Neuronal stem cell (in vitro differentiated cells): Measurements from ENCODE around the gene INVS.
"Not testable (repeated sequence)": the region's sequence is repeated elsewhere in the genome, so short reads cannot be mapped to it uniquely, and the experiment has no call there.

ENCODE experiments used
- DNase-seq: peaks from one replicate; pipeline ENCODE4 v3.0.0-alpha.2; 2013; ENCODE audit warnings: low spot score
- H2AFZ ChIP-seq: one replicate; pipeline ENCODE4 v1.6.1; 2013; ENCODE audit warnings: mild to moderate bottlenecking, low read length, inconsistent platforms
- H2AK5ac ChIP-seq: 2 replicates; pipeline ENCODE4 v1.6.1; 2013; ENCODE audit warnings: low read depth, mild to moderate bottlenecking, inconsistent platforms, low read length, moderate library complexity, mixed read lengths
- H2BK120ac ChIP-seq: 2 replicates; pipeline ENCODE4 v1.6.1; 2013; ENCODE audit warnings: low read depth, mild to moderate bottlenecking, inconsistent platforms, low read length, moderate library complexity, mixed read lengths
- H2BK12ac ChIP-seq: one replicate; pipeline ENCODE4 v1.6.1; 2013; ENCODE audit warnings: low read length, inconsistent platforms
- H2BK15ac ChIP-seq: 2 replicates; pipeline ENCODE4 v1.6.1; 2013; ENCODE audit warnings: mild to moderate bottlenecking, low read length, inconsistent platforms, mixed read lengths
- H2BK5ac ChIP-seq: one replicate; pipeline ENCODE4 v1.6.1; 2013; ENCODE audit warnings: inconsistent platforms, mild to moderate bottlenecking, low read length, moderate library complexity
- H3K14ac ChIP-seq: one replicate; pipeline ENCODE4 v1.6.1; 2013; ENCODE audit warnings: low read length, inconsistent platforms
- H3K18ac ChIP-seq: 2 replicates; pipeline ENCODE4 v1.6.1; 2013; ENCODE audit warnings: low read length, inconsistent platforms
- H3K23ac ChIP-seq: 2 replicates; pipeline ENCODE4 v1.6.1; 2013; ENCODE audit warnings: low read depth, mild to moderate bottlenecking, mixed read lengths, low read length, inconsistent platforms; ENCODE audit not compliant: poor library complexity
- H3K27ac ChIP-seq: replicated peaks from 3 replicates; pipeline ENCODE4 v1.5.1; 2013; ENCODE audit warnings: low read length, inconsistent platforms
- H3K27me3 ChIP-seq, 3 experiments: 2 replicates each; pipeline ENCODE4 v1.6.1; 2013; ENCODE audit warnings: low read length in 3 of 3, mild to moderate bottlenecking in 2 of 3, inconsistent platforms in 1 of 3, low read depth in 1 of 3, mixed read lengths in 1 of 3, moderate library complexity in 1 of 3; ENCODE audit not compliant: control insufficient read depth in 3 of 3, insufficient read depth in 3 of 3
- H3K36me3 ChIP-seq, 2 donors: replicated peaks in 1 of 2; 2 replicates each; pipeline ENCODE4 v1.6.1; 2013; ENCODE audit warnings: low read length in 2 of 2; ENCODE audit not compliant: control insufficient read depth in 2 of 2, insufficient read depth in 2 of 2
- H3K4ac ChIP-seq: 2 replicates; pipeline ENCODE4 v1.6.1; 2013; ENCODE audit warnings: inconsistent platforms, mild to moderate bottlenecking, low read length, moderate library complexity
- H3K4me1 ChIP-seq, 2 donors: 1 replicate in 1 of 2; 2 replicates in 1 of 2; pipeline ENCODE4 v1.6.1; 2013; ENCODE audit warnings: low read length in 2 of 2, low read depth in 1 of 2; ENCODE audit not compliant: control insufficient read depth in 2 of 2, insufficient read depth in 1 of 2
- H3K4me2 ChIP-seq: one replicate; pipeline ENCODE4 v1.6.1; 2013; ENCODE audit warnings: mild to moderate bottlenecking, low read length, inconsistent platforms; ENCODE audit not compliant: insufficient read depth, poor library complexity, severe bottlenecking
- H3K4me3 ChIP-seq, 2 donors: 2 replicates each; pipeline ENCODE4 v1.5.1; 2013; ENCODE audit warnings: low read length in 2 of 2, mild to moderate bottlenecking in 2 of 2, inconsistent platforms in 1 of 2, moderate library complexity in 1 of 2
- H3K79me1 ChIP-seq: one replicate; pipeline ENCODE4 v1.6.1; 2013; ENCODE audit warnings: low read depth, mild to moderate bottlenecking, inconsistent platforms, low read length, moderate library complexity
- H3K9ac ChIP-seq: one replicate; pipeline ENCODE4 v1.6.1; 2013; ENCODE audit warnings: mild to moderate bottlenecking, low read depth, low read length, inconsistent platforms; ENCODE audit not compliant: poor library complexity
- H3K9me3 ChIP-seq, 2 donors: replicated peaks in 1 of 2; 2 replicates each; pipeline versions ENCODE3 to v1.6.1; 2013; ENCODE audit warnings: low read length in 2 of 2, mild to moderate bottlenecking in 2 of 2, inconsistent platforms in 1 of 2, low read depth in 1 of 2, mixed read lengths in 1 of 2, moderate library complexity in 1 of 2; ENCODE audit not compliant: control insufficient read depth in 2 of 2, insufficient read depth in 1 of 2
- H4K8ac ChIP-seq: one replicate; pipeline ENCODE4 v1.6.1; 2013; ENCODE audit warnings: low read depth, mild to moderate bottlenecking, inconsistent platforms, low read length, moderate library complexity
- H4K91ac ChIP-seq: one replicate; pipeline ENCODE4 v1.6.1; 2013; ENCODE audit warnings: low read length, low read depth, mild to moderate bottlenecking, inconsistent platforms; ENCODE audit not compliant: poor library complexity
- WGBS, 2 donors: extraction: QIAGEN DNeasy Blood & Tissue Kit; methylation state at CpG; one replicate each; pipeline ENCODE4 v1.1.7; 2013; ENCODE audit warnings: missing lambda C conversion rate in 2 of 2, mixed read lengths in 1 of 2; ENCODE audit not compliant: insufficient read length in 2 of 2, insufficient replicate concordance in 1 of 2; ENCODE audit errors: extremely low coverage in 2 of 2; 5-methylcytosine and 5-hydroxymethylcytosine counted together

The INVS gene

GRCh38 chr9:100141862-100142261, 42.8 kb downstream of the INVS start:
- H3K36me3 ChIP-seq, H3K18ac ChIP-seq, H2BK120ac ChIP-seq, H2AK5ac ChIP-seq, H3K9ac ChIP-seq, H3K14ac ChIP-seq, DNase-seq, H2AFZ ChIP-seq, H3K27me3 ChIP-seq, H3K9me3 ChIP-seq, H2BK5ac ChIP-seq, H2BK15ac ChIP-seq, H3K4ac ChIP-seq, H4K8ac ChIP-seq, H4K91ac ChIP-seq, H2BK12ac ChIP-seq, H3K4me2 ChIP-seq, H3K4me1 ChIP-seq, H3K79me1 ChIP-seq, H3K4me3 ChIP-seq, H3K27ac ChIP-seq, H3K23ac ChIP-seq: not testable (repeated sequence)
- WGBS, 2 donors = no CpG with 5 or more reads among the region's 9 CpGs

DNA sequence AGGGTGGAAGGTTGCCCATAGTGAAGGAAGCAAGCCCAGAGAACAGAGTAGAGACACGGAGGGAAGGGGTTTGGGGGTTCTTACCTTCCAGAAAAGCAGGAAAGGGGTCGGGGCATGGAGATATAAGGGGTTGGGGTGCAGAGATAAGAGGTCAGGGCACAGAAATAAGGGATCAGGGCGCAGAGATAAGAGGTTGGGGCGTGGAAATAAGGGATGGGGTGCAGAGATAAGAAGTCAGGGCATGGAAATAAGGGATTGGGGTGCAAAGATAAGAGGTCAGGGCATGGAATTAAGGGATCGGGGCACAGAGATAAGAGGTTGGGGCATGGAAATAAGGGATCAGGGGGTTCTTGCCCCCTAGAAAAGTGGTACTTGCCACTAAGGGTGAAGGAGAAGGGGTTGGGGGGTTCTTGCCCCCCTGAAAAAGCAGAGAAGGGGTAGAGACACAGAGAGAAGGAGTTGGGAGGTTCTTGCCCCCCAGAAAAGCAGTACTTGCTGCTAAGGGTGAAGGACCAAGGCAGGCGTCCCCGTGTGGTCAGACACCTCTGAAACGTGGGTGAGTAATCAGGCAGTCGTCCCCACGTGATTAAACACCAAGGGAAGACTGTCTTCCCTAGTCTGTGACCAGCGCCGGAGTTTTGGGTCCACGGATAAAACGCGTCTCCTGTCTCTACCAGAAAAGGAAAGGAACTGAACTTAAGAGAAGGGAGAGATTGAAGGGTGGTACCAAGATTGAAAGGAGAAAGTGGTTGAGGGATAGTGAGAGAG, 46.3 kb downstream of the INVS start:
- H3K27me3 ChIP-seq, H3K9ac ChIP-seq, H3K27ac ChIP-seq, H3K79me1 ChIP-seq, H2BK12ac ChIP-seq, H3K4me1 ChIP-seq, DNase-seq, H3K36me3 ChIP-seq, H3K18ac ChIP-seq, H4K8ac ChIP-seq, H2AK5ac ChIP-seq, H3K4me2 ChIP-seq, H3K4ac ChIP-seq, H3K9me3 ChIP-seq, H4K91ac ChIP-seq, H3K14ac ChIP-seq, H2BK5ac ChIP-seq, H2BK15ac ChIP-seq, H2BK120ac ChIP-seq, H3K23ac ChIP-seq, H3K4me3 ChIP-seq, H2AFZ ChIP-seq: not testable (repeated sequence)
- no CpG with 5 or more reads among the region's 15 CpGs for WGBS, 2 donors

DNA sequence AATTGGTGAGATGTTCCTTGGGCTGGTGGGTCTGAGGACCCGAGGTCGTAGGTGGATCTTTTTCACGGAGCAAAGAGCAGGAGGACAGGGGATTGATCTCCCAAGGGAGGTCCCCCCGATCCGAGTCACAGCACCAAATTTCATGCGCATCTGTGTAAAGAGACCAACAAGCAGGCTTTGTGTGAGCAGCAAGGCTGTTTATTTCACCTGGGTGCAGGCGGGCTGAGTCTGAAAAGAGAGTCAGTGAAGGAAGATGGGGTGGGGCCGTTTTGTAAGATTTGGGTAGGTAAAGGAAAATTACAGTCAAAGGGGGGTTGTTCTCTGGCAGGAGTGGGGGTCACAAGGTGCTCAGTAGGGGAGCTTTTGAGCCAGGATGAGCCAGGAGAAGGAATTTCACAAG, 46.9 kb downstream of the INVS start:
- not testable (repeated sequence) for H3K4me1 ChIP-seq, H3K14ac ChIP-seq, H3K4me3 ChIP-seq, H3K23ac ChIP-seq, H3K4ac ChIP-seq, H3K27me3 ChIP-seq, H2BK5ac ChIP-seq, H4K8ac ChIP-seq, H4K91ac ChIP-seq, H2BK12ac ChIP-seq, H3K79me1 ChIP-seq, H2AK5ac ChIP-seq, DNase-seq, H3K9me3 ChIP-seq, H3K18ac ChIP-seq, H2BK15ac ChIP-seq, H3K36me3 ChIP-seq, H2BK120ac ChIP-seq, H3K27ac ChIP-seq, H3K9ac ChIP-seq, H2AFZ ChIP-seq, H3K4me2 ChIP-seq
- no CpG with 5 or more reads among the region's 8 CpGs for WGBS, 2 donors

GRCh38 chr9:100150214-100150613, 51.2 kb downstream of the INVS start:
- no peaks in the 10 kb centered on the region for H3K36me3 ChIP-seq
- no peak overlapping the region for H2AFZ ChIP-seq
- no peak overlapping the region for H3K23ac ChIP-seq
- no peak overlapping the region for H4K8ac ChIP-seq
- H3K27ac ChIP-seq = no peak overlapping the region
- H3K4me3 ChIP-seq = no peak overlapping the region
- WGBS, 2 donors = no CpG with 5 or more reads among the region's 2 CpGs
- no peak overlapping the region for H2BK120ac ChIP-seq
- no peak for DNase-seq
- no peak overlapping the region for H3K4me2 ChIP-seq
- H3K14ac ChIP-seq = no peak overlapping the region
- no peaks in the 10 kb centered on the region for H3K27me3 ChIP-seq
- H3K9ac ChIP-seq = no peak overlapping the region
- H3K18ac ChIP-seq = no peak overlapping the region
- no peak overlapping the region for H3K4ac ChIP-seq
- no peak overlapping the region for H4K91ac ChIP-seq
- H3K79me1 ChIP-seq = no peaks in the 10 kb centered on the region
- H2AK5ac ChIP-seq = no peak overlapping the region
- H2BK5ac ChIP-seq = no peak overlapping the region
- no peak overlapping the region for H2BK12ac ChIP-seq
- H3K9me3 ChIP-seq = no peaks in the 10 kb centered on the region
- H3K4me1 ChIP-seq = peaks cover 0 to 7% of the 10 kb centered on the region in 2 donors
- no peak overlapping the region for H2BK15ac ChIP-seq
